GM12878 (cell line): ENCODE measurements around the gene GRIK5.

Experiments
- JUND ChIP-seq: IDR thresholded peaks from 2 replicates; pipeline ENCODE4 v1.6.1; 2012; ENCODE audit warnings: low read depth, mild to moderate bottlenecking, low read length, improper control_type of control experiment, moderate library complexity
- TF ChIP-seq, protein P1 (sequence below): IDR thresholded peaks from 2 replicates; pipeline ENCODE4 v1.6.1; 2012; ENCODE audit warnings: low read depth, low read length, improper control_type of control experiment

- no peak for TF ChIP-seq JUND
- TF ChIP-seq, protein P1, sequence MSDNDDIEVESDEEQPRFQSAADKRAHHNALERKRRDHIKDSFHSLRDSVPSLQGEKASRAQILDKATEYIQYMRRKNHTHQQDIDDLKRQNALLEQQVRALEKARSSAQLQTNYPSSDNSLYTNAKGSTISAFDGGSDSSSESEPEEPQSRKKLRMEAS, result no peak
Observed at GRCh38 chr19:41965106-41965505, 104.9 kb downstream of the GRIK5 start.
